IPS DF 6.9 (cell line): ENCODE results near the gene PPM1N.

Experiments
- DNase-seq: peaks from one replicate; pipeline ENCODE4 v3.0.0-alpha.2; 2013; ENCODE audit warnings: low read depth, low spot score
- H3K27ac ChIP-seq: one replicate; pipeline ENCODE4 v1.5.1; 2013; ENCODE audit warnings: low read length, control low read depth
- H3K27me3 ChIP-seq: 2 replicates; pipeline ENCODE4 v1.6.1; 2013; ENCODE audit warnings: mild to moderate bottlenecking, low read length; ENCODE audit not compliant: control insufficient read depth, insufficient read depth
- H3K36me3 ChIP-seq: 2 replicates; pipeline ENCODE4 v1.6.1; 2013; ENCODE audit warnings: low read length; ENCODE audit not compliant: control insufficient read depth, insufficient read depth
- H3K4me1 ChIP-seq: 2 replicates; pipeline ENCODE4 v1.6.1; 2013; ENCODE audit warnings: low read length; ENCODE audit not compliant: control insufficient read depth, insufficient read depth
- H3K4me3 ChIP-seq: 2 replicates; pipeline ENCODE4 v1.5.1; 2013; ENCODE audit warnings: mild to moderate bottlenecking, low read length
- H3K9me3 ChIP-seq: 2 replicates; pipeline ENCODE4 v1.6.1; 2013; ENCODE audit warnings: low read length, inconsistent platforms; ENCODE audit not compliant: control insufficient read depth, insufficient read depth
- whole genome bisulfite sequencing: extraction: QIAGEN DNeasy Blood & Tissue Kit; methylation state at CpG from one replicate; pipeline ENCODE4 v1.1.7; 2013; ENCODE audit warnings: mixed read lengths, missing lambda C conversion rate; ENCODE audit not compliant: insufficient read length, insufficient coverage; 5-methylcytosine and 5-hydroxymethylcytosine counted together

PPM1N gene, protein sequence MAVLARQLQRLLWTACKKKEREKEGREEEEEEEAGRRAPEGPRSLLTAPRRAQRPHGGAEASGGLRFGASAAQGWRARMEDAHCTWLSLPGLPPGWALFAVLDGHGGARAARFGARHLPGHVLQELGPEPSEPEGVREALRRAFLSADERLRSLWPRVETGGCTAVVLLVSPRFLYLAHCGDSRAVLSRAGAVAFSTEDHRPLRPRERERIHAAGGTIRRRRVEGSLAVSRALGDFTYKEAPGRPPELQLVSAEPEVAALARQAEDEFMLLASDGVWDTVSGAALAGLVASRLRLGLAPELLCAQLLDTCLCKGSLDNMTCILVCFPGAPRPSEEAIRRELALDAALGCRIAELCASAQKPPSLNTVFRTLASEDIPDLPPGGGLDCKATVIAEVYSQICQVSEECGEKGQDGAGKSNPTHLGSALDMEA

GRCh38 chr19:45498411-45499195, at the start of gene PPM1N:
TSS of gene PPM1N (plus strand) at chr19:45498443. CDS start at chr19:45498473, 30 bp downstream.
- no peak for DNase-seq
- no peak within 1 kb of the TSS for H3K27ac ChIP-seq
- no peaks in the 10 kb centered on the region for H3K9me3 ChIP-seq
- WGBS, result no CpG with 5 or more reads among the region's 89 CpGs
- H3K27me3 ChIP-seq, result no peaks in the 10 kb centered on the region
- peaks cover 8% of the 10 kb centered on the region for H3K4me1 ChIP-seq
- H3K36me3 ChIP-seq, result no peaks in the 10 kb centered on the region
- peak within 1 kb of the TSS; percentile 52; the same call in 1 of the 2 replicates for H3K4me3 ChIP-seq

- H3K9me3 ChIP-seq, result no peaks in the 10 kb centered on the region
- DNase-seq, result no peak
- no peak overlapping the region for H3K4me3 ChIP-seq
- H3K27ac ChIP-seq, result no peak overlapping the region
- H3K4me1 ChIP-seq, result peaks cover 2% of the 10 kb centered on the region; the same call in 1 of the 2 replicates
- whole genome bisulfite sequencing, result no CpG with 5 or more reads among the region's 7 CpGs
- H3K36me3 ChIP-seq, result no peaks in the 10 kb centered on the region
- peaks cover 2% of the 10 kb centered on the region; the same call in 1 of the 2 replicates for H3K27me3 ChIP-seq
Measured at GRCh38 chr19:45448887-45449299, 49.4 kb upstream of the PPM1N start.

- WGBS, result no CpG with 5 or more reads among the region's 5 CpGs
- H3K9me3 ChIP-seq, result no peaks in the 10 kb centered on the region
- no peak overlapping the region for H3K27ac ChIP-seq
- DNase-seq, result no peak
- H3K4me3 ChIP-seq, result no peak overlapping the region; the same call in 1 of the 2 replicates
- H3K36me3 ChIP-seq, result no peaks in the 10 kb centered on the region
- H3K4me1 ChIP-seq, result peaks cover 2% of the 10 kb centered on the region; the same call in 1 of the 2 replicates
- peaks cover 2% of the 10 kb centered on the region; the same call in 1 of the 2 replicates for H3K27me3 ChIP-seq
Measured at GRCh38 chr19:45450012-45450333, 48.3 kb upstream of the PPM1N start.

DNA sequence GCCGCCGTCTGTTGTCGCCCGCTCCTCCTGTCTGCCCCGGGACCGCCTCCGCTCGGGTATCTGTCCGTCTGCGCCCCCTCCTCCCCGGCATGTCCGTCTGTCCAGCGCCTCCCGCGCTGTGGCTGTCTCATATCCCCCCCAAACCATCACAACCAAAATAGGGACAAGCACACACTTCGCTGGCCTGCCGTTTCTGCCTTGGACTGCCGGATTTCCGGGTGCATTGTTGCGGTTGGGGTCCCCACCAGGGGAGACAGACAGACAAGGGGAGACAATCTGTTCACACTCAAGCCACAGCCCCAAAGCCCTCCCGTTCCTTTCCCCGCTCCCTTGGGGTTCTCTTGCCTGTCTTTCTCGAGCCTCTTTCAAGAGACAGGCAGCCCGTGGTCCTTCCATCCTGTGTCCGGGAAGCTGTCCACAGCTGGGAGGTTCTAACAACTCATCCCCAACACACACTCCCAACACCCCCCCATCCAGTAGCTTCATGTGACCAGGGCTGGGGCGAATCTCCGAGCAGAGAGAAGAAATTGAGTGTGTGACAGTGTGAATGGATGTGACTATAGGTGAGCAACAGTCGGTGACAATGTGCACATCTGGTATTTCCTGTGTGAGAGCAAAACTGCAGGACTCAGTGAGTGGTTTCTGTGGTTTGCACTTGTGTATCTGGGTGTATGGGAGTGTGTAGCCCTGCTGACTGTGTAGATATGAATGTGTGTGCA, 47.0 kb upstream of the PPM1N start:
- no peaks in the 10 kb centered on the region for H3K36me3 ChIP-seq
- no CpG with 5 or more reads among the region's 28 CpGs for WGBS
- H3K9me3 ChIP-seq, result no peaks in the 10 kb centered on the region
- no peak for DNase-seq
- peaks cover 2% of the 10 kb centered on the region; the same call in 1 of the 2 replicates for H3K27me3 ChIP-seq
- H3K4me3 ChIP-seq, result peak overlapping the region; percentile 37; the same call in 1 of the 2 replicates
- no peak overlapping the region for H3K27ac ChIP-seq
- H3K4me1 ChIP-seq, result peaks cover 7% of the 10 kb centered on the region; the same call in 1 of the 2 replicates

- Histone ChIP-seq H3K4me1 (peaks cover 7% of the 10 kb centered on the region; the same call in 1 of the 2 replicates), H3K27me3 (peaks cover 2% of the 10 kb centered on the region; the same call in 1 of the 2 replicates), H3K9me3 (no peaks in the 10 kb centered on the region), H3K27ac (no peak overlapping the region), H3K36me3 (no peaks in the 10 kb centered on the region), H3K4me3 (no peak overlapping the region)
- DNase-seq, result no peak
- WGBS, result no CpG with 5 or more reads among the region's 12 CpGs
Measured at GRCh38 chr19:45451850-45452387, 46.3 kb upstream of the PPM1N start.

DNA sequence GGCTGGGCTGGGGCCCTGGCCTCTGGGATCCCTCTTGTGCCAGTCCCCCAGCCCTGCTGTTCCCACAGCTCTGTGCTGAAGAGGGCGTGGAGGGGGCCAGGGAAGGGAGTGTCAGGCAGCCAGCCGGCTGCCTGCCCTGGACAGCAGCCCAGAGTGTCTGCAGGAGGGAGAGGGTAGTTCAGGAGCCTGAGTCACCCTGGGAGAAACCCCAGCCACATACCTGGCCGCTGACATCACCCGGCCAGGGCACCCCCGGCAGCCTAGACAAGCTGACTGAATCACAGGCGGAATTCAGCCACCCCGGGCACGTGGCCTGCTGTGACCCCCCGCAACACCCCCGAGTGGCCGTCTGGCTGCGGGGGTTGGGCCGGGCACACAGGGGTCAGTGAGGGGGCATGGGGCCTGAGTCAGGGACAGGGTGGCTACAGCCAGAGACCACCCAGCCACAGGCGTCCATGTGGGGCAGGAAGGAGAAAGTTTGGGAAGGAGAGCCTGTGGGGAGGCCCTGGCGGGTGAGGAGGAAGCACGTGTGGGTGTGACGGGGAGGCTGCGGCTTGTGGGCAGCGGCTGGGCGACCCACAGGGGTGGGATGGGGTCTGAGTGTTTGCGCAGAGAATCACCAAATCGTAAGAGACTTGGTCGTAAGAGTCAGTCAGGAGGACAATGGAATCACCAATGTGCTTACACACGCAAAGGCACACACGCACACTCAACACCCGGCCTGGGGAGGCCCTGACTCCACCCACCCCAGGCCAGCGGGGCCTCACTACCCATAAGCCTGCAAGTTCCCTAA, 42.3 kb upstream of the PPM1N start:
- H3K27me3 ChIP-seq, result peaks cover 2% of the 10 kb centered on the region; the same call in 1 of the 2 replicates
- H3K36me3 ChIP-seq, result no peaks in the 10 kb centered on the region
- no peak overlapping the region for H3K4me3 ChIP-seq
- WGBS, result no CpG with 5 or more reads among the region's 27 CpGs
- H3K4me1 ChIP-seq, result peaks cover 7% of the 10 kb centered on the region; the same call in 1 of the 2 replicates
- no peaks in the 10 kb centered on the region for H3K9me3 ChIP-seq
- no peak for DNase-seq
- H3K27ac ChIP-seq, result no peak overlapping the region

GRCh38 chr19:45456500-45456815, 41.8 kb upstream of the PPM1N start:
- H3K4me3 ChIP-seq, result no peak overlapping the region
- H3K27ac ChIP-seq, result no peak overlapping the region

DNA sequence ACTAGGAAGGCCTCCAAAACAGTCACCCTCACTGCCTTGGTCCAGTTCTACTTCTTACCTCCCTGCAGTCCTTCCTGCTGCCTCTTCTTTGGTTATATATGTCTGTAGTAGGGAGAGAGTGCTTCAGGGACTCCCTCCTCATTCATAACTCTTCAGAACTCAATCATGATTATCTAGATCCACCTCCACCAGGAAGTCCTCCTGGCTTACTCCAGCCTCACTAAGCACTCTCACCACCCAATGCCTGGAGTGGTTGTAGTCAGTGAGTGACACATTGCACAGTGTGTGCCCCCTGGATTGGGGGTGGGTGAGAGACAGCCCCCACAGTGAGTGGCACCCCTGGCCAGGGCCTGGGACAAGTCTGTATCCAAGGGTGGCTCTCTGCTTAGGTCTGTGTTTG, 40.5 kb upstream of the PPM1N start:
- DNase-seq, result no peak
- Histone ChIP-seq H3K4me3 (no peak overlapping the region), H3K9me3 (no peaks in the 10 kb centered on the region), H3K4me1 (peaks cover 5% of the 10 kb centered on the region; the same call in 1 of the 2 replicates), H3K36me3 (no peaks in the 10 kb centered on the region), H3K27me3 (no peaks in the 10 kb centered on the region), H3K27ac (no peak overlapping the region)

More at GRCh38 chr19:45456500-45456815, 41.8 kb upstream of the PPM1N start:
- WGBS, result no CpG with 5 or more reads among the region's 2 CpGs
- Histone ChIP-seq H3K27me3 (peaks cover 2% of the 10 kb centered on the region; the same call in 1 of the 2 replicates), H3K9me3 (no peaks in the 10 kb centered on the region), H3K4me1 (peaks cover 5% of the 10 kb centered on the region; the same call in 1 of the 2 replicates), H3K36me3 (no peaks in the 10 kb centered on the region)
- DNase-seq, result no peak

GRCh38 chr19:45460807-45461347, 37.4 kb upstream of the PPM1N start:
- Histone ChIP-seq H3K4me1 (peaks cover 4% of the 10 kb centered on the region; the same call in 1 of the 2 replicates), H3K4me3 (no peak overlapping the region), H3K9me3 (no peaks in the 10 kb centered on the region), H3K27ac (no peak overlapping the region), H3K27me3 (no peaks in the 10 kb centered on the region), H3K36me3 (no peaks in the 10 kb centered on the region)
- WGBS, result no CpG with 5 or more reads among the region's 8 CpGs
- DNase-seq, result no peak
